NCI-H2081 (cell line): ENCODE results near the gene HOXC9.

ENCODE experiments used
- DNase-seq, 2 experiments: peaks; one replicate each; lab custom pipeline; 2025; lab: John Stamatoyannopoulos, UW

HOXC9 gene

DNA sequence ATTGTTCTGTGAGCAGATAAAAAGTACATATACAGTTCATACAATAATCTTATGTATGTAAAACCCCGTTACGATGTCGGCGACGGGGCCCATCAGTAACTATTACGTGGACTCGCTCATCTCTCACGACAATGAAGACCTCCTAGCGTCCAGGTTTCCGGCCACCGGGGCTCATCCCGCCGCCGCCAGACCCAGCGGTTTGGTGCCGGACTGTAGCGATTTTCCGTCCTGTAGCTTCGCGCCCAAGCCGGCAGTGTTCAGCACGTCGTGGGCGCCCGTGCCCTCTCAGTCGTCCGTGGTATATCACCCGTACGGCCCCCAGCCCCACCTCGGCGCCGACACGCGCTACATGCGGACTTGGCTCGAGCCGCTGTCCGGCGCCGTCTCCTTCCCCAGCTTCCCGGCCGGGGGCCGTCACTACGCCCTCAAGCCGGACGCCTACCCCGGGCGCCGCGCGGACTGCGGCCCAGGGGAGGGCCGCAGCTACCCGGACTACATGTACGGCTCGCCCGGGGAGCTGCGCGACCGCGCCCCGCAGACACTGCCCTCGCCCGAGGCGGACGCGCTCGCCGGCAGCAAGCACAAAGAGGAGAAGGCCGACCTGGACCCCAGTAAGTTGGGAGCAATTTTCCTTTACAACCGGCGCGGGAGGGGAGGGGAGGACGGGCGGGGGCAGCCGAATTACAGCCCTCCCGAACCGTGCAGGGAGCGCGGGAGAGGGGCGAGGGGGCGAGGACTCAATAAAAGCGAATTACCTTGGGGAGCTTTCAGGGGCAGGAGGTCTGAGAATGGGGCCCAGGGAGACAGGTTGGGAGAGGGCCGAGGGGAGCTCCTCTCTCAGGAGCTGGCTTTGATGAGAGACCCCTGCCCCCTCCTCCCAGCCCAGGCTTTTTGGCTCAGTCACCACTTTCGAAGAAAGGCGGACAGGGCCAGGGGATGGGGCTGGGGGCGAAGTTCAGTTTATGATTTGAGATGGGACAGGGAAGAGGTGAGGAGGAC is at the start of gene HOXC9:
TSS of gene HOXC9 (plus strand) at position 46 of the 999 bp plus-strand sequence. CDS start at position 74, 28 bp downstream.
- no peak for DNase-seq

DNA sequence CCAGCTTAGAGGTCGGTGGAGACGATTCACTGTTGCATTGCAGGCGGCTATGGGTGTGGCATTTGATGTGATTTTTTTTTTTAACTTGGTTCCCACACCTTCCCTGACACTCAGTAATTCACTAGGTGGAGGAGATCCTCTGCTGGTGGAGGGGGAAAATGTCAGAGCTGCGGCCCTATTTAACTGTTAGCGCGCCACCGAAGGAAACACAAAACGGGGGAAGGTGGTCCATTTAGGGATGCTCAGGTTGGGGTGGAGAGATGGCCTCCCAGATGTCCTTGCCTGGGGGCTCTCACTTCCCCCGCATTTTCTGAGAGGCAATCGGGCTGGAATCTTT is 49.6 kb upstream of the HOXC9 start:
- DNase-seq = no peak

DNA sequence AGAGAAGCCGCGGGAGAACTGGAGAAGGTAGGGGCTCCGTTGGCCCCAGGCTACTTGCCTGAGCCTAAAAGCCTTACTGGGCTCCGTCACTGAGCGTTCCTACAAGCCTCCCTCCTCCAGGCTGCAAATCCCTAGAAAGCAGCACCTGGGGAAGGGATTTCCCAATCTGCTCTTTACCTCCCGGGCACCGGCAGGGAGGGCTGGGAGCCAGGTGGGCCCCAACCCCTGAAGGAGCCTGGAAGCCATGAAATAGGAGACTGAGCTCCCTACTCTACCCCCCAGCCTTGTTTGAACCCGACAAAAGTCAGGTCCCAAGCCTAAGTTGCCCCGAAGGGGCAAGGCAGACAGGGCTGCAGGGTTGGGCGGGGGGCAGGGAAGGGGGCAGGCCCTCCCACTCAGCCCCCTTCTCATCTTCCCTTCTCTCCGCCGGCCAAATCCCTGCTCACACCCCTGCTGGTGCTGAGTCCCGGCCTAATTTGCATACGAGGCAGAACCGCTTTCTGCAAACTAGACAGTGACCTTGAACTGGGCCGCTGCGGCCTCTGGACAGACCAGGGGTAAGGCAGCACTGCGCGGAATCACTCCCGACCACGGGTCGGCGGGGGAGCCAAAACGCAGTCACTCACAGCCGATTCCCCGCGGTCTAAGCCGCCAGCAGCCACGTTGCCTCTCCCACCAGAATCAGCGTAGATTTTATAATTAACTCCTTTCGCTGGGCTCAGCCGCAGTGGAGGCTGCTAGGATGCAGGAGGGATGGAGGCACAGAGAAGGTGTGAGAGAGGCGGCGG is 49.0 kb upstream of the HOXC9 start:
- no peak for DNase-seq

DNA sequence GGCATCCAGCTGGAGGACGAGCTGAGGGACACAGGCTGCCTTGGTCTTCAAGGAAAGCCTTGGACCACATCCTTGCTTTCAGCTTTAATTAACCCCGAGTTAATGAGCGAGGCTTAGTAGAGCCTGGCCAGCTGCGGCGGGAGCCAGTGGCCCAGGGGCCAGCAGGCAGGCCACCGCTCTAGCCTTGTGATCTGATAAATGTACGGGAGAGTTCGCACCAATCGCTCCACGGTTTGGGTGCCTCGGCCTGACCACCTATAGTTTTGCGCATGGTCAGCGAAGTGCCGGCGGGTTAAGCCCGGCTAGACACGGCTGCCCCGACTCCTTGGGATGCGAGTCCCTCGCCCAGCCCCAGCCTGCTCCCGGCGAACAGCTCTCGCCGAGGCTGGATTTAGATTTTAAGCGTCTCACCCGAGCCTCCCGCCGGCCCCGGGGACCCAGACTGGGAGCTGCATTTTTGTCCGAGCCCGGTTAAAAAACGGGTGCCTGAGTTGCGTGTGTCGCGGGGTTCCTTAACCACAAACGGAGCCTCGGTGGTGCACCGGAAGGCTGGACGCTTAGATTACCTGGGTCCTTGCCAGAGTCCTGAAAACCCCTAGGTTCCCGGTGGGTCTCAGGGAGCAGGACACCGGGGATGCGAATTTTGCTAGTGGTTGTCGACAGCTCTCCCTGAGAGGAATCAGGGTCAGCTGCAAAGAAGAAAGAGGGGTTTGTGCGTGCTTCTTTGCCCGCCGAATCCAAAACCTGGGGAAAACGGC is 48.2 kb upstream of the HOXC9 start:
- no peak for DNase-seq

DNA sequence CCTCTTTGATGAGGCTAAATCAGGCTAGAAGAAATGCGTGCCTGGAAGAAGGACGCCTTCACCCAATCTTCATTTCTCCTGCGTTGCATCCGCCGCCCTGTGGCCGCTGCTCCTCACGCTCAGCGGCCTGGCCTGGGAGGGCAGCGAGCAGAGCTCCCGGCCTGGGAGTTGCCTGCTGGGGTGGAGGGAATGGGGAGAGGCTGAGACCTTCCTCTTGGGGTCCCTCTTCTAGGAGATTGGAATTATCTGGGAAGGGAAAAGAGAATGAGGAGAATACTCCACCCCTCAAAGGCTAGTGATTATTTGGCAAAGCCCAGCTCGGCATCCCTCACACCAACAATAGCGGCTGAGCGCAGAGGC is 47.6 kb upstream of the HOXC9 start:
- no peak for DNase-seq

DNA sequence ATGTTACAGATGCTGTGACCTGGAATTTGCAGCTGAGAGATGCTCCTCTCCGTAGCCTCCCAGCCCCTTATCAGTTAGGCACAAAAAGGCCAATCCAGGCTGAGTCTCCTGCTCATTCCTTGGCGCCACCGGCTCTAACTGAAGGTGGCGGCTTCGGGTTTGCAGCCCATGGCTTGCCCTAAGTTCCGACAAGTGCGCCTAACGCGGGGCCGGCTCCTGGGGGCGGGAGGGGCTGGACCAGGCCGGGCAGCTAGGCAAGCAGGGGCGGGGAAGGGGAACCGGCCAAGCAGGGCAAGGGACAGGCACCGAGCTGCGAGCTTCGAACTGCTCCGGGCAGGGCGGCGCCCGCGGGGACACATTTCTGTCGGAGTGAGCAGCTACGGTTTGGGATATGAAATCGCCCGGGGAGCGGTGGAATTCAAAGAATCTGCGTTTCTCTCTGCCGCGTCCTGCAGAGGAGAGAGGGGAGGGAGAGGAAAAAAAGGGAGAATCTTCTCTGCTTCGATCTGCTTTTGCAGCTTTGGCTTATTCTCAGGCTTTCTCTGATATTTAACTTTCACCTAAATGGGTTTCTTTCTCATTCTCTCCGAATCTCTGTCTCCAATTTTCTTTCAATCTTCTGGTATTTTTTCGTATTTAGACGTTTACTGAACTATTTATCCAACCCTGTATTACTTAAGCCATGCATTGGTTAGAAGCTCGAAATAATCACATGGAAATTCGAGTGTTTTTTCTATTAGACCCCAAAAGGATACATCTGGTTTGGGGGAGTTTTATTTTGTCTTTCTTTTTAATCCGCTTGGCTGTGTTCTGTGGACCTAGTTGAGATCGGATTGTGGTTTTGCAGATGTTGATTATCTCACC is 46.9 kb upstream of the HOXC9 start:
- DNase-seq = no peak

DNA sequence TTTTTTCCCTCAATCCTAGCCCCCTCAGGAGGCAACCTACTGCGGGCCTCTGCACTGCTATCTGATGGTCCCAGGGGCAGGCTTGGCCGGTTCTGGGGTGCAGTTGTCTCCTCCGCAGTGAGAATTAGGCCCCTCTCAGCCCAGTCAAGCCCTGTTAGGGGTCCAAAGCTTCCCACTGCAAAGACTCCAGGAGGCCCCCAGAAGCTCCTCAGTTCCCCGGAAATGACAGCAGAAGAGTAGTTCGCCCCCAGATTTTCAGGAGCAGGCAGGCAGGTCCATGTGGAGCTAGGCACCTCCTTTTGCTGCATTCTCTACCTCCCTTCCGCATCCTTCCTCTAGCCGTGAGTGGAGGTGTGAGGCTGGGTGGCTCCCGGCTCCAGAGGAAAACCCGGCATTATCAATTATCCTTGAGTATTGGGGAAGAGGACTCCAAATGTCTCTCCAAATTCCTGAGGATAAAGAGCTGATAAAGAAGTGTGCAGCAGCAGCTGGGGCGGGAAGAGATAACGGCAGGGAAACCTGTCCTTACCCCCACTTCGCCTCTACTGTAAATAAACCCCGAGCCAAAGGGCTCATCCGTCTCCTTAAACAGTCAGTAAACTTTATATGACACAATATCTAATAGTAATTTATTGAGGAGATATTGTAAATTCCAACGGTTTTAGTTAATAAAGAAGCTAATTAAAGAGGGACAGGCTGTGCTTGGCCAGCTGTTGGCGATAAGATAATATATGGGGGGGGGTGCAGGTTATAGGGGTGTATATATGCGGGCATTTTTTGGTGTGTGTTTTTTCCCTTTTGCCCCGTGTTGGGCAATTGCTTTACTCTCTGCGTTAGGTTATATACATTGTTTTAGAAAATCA is 45.9 kb upstream of the HOXC9 start:
- no peak for DNase-seq

DNA sequence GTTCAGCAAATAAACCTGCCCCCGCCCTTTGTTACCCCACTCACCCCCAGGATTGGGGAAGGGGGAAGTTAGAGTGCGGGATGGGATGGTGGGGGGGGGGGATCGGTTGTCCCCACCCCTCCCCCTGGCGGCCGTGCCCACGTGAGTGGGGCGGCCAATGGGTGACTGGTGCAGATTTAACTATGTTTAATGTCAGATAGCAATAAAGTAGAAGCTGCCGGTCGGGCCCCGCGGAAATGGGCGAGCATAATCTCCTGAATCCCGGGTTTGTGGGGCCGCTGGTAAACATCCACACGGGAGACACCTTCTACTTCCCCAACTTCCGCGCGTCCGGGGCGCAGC is 45.3 kb upstream of the HOXC9 start, which contains the start of gene HOXC12:
TSS of gene HOXC12 (plus strand) at position 210 of the 342 bp plus-strand sequence. CDS start at position 237, 27 bp downstream.
- DNase-seq = no peak

DNA sequence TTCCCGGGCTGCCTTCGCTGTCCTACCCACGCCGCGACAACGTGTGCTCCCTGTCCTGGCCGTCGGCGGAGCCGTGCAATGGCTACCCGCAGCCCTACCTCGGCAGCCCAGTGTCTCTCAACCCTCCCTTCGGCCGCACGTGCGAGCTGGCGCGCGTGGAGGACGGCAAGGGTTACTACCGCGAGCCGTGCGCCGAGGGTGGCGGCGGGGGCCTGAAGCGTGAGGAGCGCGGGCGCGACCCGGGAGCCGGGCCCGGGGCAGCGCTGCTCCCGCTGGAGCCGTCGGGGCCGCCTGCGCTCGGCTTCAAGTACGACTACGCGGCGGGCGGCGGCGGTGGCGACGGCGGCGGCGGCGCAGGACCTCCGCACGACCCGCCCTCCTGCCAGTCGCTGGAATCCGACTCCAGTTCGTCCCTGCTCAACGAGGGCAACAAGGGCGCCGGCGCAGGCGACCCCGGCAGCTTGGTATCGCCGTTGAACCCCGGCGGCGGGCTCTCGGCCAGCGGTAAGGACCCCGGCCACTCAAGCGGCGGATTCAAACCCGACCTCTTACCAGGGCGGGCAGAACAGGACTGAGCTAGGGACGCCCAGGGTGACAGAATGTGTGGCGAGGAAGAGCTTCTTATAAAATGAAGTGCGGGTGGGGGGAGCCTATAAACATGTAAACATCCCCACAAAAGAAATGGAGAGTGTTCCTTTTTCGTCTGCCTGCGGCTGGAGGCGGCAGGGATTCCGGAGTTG is 44.8 kb upstream of the HOXC9 start:
- no peak for DNase-seq

DNA sequence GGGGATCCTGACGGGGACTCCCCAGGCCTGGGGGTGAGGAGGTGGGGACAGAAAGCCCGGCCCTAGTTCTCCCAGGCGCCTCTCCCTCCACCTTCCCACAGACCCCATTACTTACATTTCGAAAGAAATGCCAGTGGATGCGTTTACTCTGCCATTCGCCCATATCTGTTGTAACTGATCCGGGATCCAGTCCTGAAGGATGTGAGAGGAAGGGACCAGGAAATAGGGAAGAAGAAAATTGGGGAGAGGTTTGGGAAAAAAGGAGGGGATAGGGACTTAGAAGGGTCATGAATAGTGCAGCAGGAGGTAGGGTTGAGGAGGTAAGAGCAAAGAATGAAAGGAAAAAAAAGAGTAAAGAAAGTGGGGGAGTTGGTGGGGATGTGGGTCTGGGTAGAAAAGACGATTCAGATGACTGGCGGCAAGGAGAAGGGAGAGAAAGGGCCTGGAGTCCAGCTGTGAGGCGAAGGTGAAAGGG is 44.1 kb upstream of the HOXC9 start:
- DNase-seq = no peak

DNA sequence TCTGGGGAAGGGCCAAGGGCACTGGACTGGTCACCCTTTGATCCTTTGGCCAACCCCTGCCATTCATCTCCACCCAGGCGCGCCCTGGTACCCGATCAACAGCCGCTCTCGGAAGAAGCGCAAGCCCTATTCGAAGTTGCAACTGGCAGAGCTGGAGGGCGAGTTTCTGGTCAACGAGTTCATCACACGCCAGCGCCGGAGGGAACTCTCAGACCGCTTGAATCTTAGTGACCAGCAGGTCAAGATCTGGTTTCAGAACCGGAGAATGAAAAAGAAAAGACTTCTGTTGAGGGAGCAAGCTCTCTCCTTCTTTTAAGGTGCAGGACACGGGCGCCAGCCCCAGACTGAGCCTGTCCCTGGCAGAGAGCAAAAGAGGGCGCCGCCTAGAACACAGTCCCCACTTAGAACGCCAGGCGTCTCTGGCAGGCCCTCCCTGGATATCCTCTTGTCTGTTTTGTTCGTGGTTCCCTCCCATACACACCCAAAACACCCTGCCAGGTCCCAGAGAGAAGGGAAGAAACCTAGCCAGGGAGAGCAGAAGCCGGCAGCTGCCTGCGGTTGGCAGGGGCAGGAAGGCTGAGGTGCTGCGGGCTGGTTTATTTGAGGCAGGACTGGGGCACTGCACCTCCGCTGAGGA is 43.6 kb upstream of the HOXC9 start:
- DNase-seq = no peak

DNA sequence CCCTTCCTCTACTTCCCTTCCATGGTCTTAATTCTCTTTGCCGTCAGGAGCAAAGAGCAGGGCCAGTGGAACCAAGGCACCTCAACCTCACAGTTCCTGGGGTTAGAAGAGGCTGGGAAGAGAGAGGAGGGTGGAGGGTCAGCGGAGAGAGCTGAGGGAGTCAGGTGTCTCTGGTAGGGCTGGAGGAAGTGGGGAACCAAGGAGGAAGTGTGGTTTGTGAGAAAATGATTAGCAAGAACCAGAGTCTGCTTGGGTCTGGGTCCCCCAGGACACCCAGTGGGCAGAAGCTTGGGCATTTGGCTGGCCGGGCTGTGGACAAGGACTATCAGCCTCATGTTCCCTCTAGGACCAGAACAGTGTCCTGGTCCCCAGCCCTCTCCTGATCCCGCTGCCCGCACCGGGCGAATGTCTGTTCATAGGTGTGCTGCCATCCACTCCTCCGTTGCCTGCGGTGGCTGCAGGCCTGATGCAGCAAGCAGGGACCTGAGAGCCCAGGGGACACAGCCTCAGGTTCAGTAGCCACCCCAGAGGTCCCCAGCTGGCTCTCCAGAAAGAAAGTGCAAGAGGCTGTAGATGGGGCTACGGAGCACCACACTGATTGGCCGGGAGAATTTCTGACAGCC is 42.9 kb upstream of the HOXC9 start:
- DNase-seq = no peak

DNA sequence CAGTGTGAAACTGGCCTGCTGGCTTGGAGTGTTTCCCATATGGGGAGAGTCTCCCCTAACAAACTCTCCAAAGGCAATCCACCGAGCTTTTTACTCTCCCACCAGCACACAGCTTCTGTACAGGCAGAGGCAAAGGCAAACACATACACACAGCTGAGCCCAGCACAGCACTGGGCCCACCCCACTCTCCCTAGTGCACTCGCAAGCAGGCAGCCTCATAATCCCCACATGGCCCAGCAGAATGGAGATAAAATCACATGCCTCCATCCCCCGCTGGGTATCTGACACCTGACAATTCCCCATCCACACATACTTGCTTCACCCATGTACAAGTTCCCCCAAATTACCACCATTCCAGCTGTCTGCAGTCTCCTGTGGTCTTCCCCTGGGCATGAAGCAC is 41.8 kb upstream of the HOXC9 start:
- DNase-seq = no peak

DNA sequence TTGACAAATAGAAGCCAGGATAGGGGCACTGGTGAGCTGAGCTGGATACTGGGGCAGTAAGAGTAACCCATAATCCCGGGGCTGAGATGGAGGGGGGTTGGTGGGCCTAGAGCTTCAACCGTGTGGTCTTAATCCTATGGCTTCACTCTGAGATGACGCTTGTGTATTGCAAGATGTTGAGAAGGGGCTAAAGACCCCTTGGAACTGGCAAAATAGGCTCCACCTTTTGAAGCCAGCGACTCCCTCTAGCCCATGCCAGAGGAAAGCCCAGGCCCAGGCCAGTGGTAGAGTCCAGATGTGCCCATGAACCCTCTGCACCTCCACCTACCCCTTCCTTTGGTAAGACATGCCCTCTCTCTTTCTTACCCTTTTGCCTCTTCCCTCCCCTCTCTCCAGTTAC is 40.6 kb upstream of the HOXC9 start:
- DNase-seq = no peak

DNA sequence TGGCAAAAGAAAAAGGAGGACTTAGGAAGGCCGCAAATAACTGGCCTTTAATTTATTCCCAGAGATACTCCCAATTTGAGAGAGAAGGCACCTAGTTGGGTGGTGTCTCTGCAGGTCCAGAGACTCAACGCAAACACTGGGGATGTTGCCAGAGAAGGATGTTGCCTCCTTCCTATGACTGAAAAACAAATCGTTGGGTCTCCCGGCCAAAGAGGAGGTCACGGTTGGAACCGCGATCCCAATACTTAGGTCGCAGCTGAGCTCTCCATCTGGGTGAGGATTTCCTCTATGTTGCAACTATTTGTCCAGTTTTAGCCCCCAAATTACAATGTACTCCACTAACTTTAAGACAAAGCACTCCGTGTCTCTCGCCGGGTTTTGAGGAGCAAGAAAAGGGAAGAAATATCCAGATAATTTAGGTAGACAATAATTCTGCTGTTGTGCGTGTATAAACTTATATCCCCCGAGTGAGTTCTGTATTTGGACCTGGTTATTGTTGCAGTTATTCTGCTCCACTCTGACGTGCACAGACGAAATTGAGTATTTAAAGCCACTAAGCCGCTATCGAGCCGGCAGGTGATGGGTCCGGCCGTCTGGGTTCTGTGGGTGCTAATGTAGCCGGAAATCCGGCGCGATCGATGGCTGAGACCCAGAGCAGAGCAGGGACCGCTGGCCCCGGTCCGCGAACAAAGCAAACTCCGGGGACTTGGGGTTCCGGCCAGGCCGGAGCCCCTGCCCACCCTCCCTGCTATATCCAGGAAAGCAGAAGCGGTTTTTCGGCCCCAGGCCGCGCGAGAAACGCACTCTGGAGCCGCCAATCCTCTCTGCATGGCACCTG is 39.6 kb upstream of the HOXC9 start:
- no peak for DNase-seq

DNA sequence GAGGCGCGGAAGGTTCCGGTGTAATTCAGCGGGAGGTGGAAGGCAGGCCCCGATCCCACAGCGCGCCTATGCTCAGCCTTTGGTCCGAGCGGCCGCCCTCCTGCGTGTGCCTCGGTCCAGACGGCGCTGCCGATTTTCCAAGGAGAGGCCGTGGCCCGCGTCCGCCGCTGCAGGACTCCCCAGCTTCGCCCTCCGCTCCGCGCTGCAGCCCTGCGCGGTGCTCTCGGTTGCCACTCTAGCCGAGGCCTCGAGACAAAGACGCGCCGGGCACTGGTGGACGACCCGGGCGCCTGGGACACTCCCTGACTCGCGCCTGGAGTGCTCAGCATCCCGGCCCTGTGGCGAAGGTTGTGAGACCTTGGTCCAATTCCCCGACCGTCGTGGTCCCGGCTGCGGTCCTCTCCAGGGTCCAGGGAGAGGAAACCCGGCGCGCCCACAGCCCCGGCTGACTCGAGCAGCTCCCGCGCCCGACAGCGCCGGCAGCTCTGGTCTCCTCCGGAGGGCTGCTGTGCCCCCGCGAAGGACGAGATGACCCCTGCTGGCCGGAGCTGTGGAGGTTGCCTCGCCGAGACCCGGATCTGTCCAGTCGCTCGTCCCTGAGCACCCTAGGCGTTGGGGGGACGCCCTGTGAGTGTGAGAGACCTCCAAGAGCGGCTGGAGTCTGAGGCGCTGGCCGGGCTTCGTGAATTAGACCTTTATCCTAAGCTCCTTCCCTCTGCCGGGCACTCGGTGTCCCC is 38.8 kb upstream of the HOXC9 start:
- DNase-seq = no peak

DNA sequence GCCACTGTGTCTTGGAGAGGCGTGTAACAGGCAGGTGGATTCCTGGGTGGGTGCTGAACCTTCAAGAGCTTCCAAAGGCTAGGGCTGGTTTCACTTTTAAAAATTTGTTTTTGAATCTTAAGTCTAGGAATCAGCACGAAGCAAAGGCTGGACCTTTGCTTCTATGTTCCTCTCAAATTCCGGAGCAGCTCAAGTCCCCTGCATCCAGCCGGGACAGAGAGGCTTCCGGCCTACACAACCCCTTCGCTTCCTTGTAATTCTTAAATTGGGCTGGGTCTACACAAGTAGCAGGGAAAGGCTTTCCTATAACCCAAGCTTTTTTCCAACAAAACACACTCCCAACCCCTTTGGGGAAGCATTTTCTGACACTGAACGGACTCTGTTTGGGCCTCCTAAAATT is 37.0 kb upstream of the HOXC9 start:
- DNase-seq = no peak
